ENCODE results near the gene NPTN.
"Not testable (repeated sequence)": the region's sequence is repeated elsewhere in the genome, so short reads cannot be mapped to it uniquely, and the experiment has no call there.

Gene NPTN

DNA sequence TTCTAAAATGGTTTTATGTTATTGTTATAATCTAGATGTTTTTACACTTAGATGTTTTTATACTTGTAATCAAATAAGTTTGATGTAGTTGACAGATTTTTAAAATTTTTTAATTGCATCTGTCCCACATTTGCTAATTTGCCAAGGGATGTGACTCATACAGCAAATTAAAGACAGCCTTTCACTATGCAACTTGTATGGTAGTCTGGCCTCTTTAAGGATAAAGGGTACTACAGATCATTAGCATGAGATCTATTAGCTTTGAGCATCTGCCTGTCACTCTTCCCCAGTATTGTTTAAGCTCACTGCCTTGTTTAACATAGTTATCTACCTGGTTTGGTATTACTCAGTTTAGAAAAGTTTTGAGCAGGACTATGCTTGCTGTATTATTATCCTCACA is 83.0 kb downstream of the NPTN start:
- H3K9me3 Mint-ChIP-seq, result no peaks in the 10 kb centered on the region
- no peak overlapping the region for H3K4me3 Mint-ChIP-seq
- no peaks in the 10 kb centered on the region for H3K36me3 Mint-ChIP-seq (ENCODE audit: low read depth)
- no peaks in the 10 kb centered on the region for H3K4me1 Mint-ChIP-seq (ENCODE audit: low read depth)
- H3K27ac Mint-ChIP-seq, result no peak overlapping the region
- peaks cover 6% of the 10 kb centered on the region for H3K27me3 Mint-ChIP-seq (ENCODE audit: low read depth)

DNA sequence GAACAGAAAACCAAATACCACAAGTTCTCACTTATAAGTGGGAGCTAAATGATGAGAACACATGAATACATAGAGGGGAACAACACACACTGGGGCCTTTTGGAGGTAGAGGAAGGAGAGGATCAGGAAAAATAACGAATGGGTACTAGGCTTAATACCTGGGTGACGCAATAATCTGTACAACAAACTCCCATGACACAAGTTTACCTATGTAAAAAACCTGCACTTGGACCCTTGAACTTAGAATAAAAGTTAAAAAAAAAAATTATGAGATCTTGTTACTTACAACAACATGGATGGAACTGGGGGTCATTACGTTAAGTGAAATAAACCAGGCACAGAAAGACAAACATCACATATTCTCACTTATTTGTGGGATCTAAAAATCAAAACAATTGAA is 84.3 kb downstream of the NPTN start:
- H3K4me1 Mint-ChIP-seq (ENCODE audit: low read depth); H3K27ac Mint-ChIP-seq; H3K27me3 Mint-ChIP-seq (ENCODE audit: low read depth); H3K4me3 Mint-ChIP-seq; H3K36me3 Mint-ChIP-seq (ENCODE audit: low read depth); H3K9me3 Mint-ChIP-seq: not testable (repeated sequence)

DNA sequence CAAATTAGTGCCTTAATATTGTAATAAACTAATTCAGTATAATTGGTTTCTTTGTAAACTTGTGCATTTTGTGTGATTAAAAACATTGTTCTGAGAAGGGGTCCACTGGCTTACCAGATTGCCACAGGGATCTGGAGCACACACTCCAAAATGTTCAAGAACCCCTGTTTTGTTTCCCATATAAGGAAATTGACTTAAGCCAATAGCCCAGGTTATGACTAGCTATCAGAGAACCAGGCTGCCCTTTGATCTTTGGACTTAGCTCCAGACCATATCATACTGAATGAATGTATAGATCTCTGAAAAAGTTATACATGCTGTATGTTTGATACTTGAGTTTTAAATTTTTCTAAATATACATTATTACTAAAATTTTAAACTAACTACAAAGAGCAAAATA is 91.7 kb downstream of the NPTN start:
- H3K27me3 Mint-ChIP-seq (ENCODE audit: low read depth), result peaks cover 9% of the 10 kb centered on the region
- no peak overlapping the region for H3K27ac Mint-ChIP-seq
- H3K4me1 Mint-ChIP-seq (ENCODE audit: low read depth), result no peaks in the 10 kb centered on the region
- no peaks in the 10 kb centered on the region for H3K9me3 Mint-ChIP-seq
- no peaks in the 10 kb centered on the region for H3K36me3 Mint-ChIP-seq (ENCODE audit: low read depth)
- no peak overlapping the region for H3K4me3 Mint-ChIP-seq

DNA sequence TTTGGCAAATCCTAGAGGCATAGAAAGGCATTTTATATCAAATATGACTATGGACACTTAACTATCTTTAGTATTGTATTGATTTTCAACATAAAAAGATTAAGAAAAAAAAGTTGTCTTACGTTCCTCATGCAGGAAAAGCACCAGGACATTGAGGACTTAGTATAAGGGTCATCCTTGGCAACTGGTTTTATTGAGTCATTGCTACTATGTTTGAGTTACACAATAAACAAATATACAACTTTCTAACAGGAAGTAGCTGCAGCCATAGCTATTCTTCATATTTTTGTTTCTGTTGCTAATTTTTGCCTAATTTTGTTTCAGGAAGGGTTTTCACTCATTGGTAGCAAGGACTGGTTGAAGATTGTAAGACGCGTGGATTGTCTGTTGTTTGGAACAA is 93.0 kb downstream of the NPTN start:
- no peaks in the 10 kb centered on the region for H3K4me1 Mint-ChIP-seq (ENCODE audit: low read depth)
- no peaks in the 10 kb centered on the region for H3K36me3 Mint-ChIP-seq (ENCODE audit: low read depth)
- no peaks in the 10 kb centered on the region for H3K9me3 Mint-ChIP-seq
- H3K27me3 Mint-ChIP-seq (ENCODE audit: low read depth), result peaks cover 9% of the 10 kb centered on the region
- no peak overlapping the region for H3K4me3 Mint-ChIP-seq
- no peak overlapping the region for H3K27ac Mint-ChIP-seq

DNA sequence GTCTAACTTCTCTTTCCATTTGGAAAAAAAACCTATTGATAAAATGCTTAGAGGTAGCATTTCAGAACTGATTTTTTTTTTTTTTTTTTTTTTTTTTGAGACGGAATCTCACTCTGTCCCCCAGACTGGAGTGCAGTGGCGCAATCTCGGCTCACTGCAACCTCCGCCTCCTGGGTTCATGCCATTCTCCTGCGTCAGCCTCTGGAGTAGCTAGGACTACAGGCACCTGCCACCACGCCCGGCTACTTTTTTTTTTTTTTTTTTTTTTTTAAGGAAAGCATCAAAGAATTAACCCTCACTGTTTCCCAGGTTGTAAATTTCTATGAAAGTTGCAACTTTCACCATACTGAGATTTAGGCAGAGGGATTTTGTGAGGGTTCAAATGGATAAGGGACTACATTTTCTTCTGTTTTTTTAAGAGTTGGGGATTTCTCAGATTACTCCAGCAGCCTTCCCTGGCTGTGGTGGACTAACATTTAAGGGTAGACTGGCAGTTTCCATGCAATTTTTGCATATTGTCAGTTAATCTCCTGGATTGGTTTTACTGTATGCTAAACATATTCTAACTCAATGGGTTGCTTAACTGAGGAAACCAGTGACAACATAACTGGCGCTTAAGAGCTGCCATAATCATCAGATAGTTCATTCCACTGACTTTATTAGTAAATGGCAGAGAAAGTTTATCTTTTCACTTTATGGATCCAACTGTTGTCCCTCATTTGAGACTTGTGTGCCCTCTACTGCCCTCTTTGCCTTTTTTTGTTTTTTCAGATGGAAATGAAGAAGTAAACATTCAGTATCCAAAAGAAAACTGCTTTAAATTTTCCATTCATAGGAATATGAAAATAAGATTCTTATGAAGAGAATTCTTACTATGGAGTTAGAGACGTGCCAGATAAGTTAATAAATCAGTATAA is 93.7 kb downstream of the NPTN start:
- no peaks in the 10 kb centered on the region for H3K4me1 Mint-ChIP-seq (ENCODE audit: low read depth)
- no peak overlapping the region for H3K27ac Mint-ChIP-seq
- H3K27me3 Mint-ChIP-seq (ENCODE audit: low read depth), result peaks cover 9% of the 10 kb centered on the region
- no peak overlapping the region for H3K4me3 Mint-ChIP-seq
- no peaks in the 10 kb centered on the region for H3K36me3 Mint-ChIP-seq (ENCODE audit: low read depth)
- H3K9me3 Mint-ChIP-seq, result no peaks in the 10 kb centered on the region

DNA sequence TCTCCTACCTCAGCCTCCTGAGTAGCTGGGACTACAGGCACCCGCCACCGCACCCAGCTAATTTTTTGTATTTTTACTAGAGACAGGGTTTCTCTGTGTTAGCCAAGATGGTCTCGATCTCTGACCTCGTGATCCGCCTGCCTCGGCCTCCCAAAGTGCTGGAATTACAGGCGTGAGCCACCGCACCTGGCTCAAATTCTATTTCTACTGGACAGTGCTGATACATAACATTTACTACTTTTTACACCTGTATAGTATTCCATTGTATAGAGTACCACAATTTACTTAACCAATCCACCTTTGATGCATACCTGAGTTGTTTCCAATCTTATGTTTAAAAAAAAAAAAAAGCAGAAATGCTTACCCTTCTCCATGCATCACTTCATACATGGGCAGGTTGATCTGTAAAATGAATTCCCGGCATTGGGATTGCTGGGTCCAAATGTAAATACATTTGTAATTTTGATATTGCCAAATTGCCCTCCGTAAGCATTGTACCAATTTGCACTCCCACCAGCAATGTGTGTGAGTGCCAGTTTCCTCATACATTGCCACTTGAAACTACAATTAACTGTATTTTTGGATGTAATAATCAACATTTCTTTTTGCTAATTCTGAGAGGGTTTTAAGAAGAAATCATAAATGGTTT is 94.5 kb downstream of the NPTN start:
- Mint-ChIP-seq H3K27ac (no peak overlapping the region), H3K27me3 (ENCODE audit: low read depth) (peaks cover 9% of the 10 kb centered on the region), H3K9me3 (no peaks in the 10 kb centered on the region), H3K4me3 (no peak overlapping the region), H3K36me3 (ENCODE audit: low read depth) (no peaks in the 10 kb centered on the region), H3K4me1 (ENCODE audit: low read depth) (no peaks in the 10 kb centered on the region)

DNA sequence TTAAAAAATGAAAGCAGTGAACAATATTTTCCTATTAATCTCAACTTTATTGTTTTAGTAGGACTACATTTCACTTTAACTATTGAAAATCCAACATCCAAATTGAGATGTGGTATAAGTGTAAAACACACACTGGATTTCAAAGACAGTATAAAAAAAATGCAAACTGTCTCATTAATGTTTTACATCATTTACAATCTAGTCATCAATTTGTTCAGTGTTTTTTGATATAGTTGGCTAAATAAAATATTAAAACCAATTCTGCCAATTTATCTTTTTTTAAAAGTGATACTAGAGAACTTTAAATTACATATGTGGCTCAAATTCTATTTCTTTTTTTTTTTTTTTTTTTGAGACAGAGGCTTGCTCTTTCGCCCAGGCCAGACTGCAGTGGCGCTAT is 95.1 kb downstream of the NPTN start:
- no peak overlapping the region for H3K27ac Mint-ChIP-seq
- no peaks in the 10 kb centered on the region for H3K36me3 Mint-ChIP-seq (ENCODE audit: low read depth)
- no peak overlapping the region for H3K4me3 Mint-ChIP-seq
- peaks cover 9% of the 10 kb centered on the region for H3K27me3 Mint-ChIP-seq (ENCODE audit: low read depth)
- H3K4me1 Mint-ChIP-seq (ENCODE audit: low read depth), result no peaks in the 10 kb centered on the region
- H3K9me3 Mint-ChIP-seq, result no peaks in the 10 kb centered on the region

DNA sequence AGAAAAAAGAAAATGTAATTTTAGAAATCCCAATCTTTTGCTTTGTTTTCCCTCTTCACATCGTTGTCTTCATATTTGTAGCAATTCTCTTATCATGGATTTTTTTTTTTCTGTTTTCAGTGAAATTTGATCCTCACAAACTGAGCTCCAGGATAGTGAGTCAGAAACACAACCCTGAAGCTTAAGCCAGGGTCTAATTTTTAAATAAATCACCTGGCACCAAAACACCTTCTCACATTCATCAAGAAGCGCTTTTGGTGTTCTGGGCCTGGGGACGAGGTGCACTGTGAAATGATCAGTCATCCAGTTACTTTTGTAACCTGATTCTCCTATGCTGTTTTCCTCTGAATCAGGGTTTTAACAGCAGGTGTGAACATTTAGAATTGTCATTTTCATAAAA is 102.5 kb downstream of the NPTN start:
- peaks cover 24% of the 10 kb centered on the region for H3K27me3 Mint-ChIP-seq (ENCODE audit: low read depth)
- H3K9me3 Mint-ChIP-seq, result no peaks in the 10 kb centered on the region
- no peak overlapping the region for H3K27ac Mint-ChIP-seq
- H3K4me3 Mint-ChIP-seq, result no peak overlapping the region
- no peaks in the 10 kb centered on the region for H3K4me1 Mint-ChIP-seq (ENCODE audit: low read depth)
- no peaks in the 10 kb centered on the region for H3K36me3 Mint-ChIP-seq (ENCODE audit: low read depth)

DNA sequence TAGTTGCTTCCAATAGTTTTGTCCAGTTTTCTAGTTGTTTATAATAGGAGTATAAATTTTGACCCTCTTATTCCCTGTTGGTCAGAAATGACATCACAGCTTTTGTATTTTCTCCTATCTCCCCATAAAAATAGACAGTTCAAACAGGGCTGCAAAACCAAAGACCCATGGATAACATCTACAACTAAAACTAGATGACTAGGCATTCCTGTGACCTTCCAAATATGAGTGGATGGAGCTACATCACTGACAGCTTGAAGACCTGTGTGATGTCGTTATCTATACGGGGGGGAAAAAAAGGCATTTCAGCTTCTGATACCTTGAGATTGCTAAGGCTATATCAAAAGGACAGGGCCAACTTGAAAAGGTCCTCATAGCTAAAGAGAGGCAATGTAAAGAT is 105.6 kb downstream of the NPTN start:
- Mint-ChIP-seq H3K9me3 (no peaks in the 10 kb centered on the region), H3K27ac (no peak overlapping the region), H3K27me3 (ENCODE audit: low read depth) (peaks cover 45% of the 10 kb centered on the region), H3K36me3 (ENCODE audit: low read depth) (no peaks in the 10 kb centered on the region), H3K4me1 (ENCODE audit: low read depth) (no peaks in the 10 kb centered on the region), H3K4me3 (no peak overlapping the region)

DNA sequence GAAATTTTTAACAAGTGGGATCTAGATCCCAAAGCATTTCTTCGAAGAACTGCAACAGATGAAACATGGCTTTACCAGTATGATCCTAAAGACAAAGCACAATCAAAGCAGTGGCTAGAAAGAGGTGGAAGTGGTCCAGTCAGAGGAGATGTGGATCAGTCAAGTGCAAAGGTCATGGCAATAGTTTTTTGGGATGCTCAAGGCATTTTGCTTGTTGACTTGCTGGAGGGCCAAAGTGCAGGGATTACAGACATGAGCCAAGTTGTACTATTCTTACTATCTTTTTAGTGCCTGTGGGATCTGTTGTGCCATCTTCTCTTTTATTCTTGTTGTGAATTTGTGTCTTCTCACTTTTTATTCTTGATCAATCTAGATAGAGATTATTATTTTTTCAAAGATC is 108.3 kb downstream of the NPTN start:
- H3K27me3 Mint-ChIP-seq (ENCODE audit: low read depth), result peaks cover 50% of the 10 kb centered on the region
- H3K9me3 Mint-ChIP-seq, result no peaks in the 10 kb centered on the region
- no peak overlapping the region for H3K4me3 Mint-ChIP-seq
- no peaks in the 10 kb centered on the region for H3K4me1 Mint-ChIP-seq (ENCODE audit: low read depth)
- H3K36me3 Mint-ChIP-seq (ENCODE audit: low read depth), result no peaks in the 10 kb centered on the region
- no peak overlapping the region for H3K27ac Mint-ChIP-seq

DNA sequence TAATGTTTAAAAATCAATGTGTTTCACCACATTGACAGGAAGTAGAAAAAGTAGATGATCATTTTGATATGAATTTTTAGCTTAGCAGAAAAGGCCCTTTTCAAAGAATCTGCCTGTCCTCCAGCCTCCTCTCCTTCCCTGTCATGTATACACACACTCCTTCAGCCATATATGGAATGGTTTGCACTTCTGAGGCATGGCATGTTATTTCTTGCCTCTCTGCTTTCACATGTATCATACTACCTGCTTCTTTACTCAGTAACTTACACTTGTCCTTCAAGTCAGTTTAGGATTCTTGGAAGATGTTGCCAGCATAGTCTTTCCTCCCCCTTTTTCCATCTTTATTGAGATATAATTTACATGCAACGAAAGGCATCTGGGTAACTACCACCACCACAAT is 111.2 kb downstream of the NPTN start:
- H3K4me1 Mint-ChIP-seq (ENCODE audit: low read depth), result peaks cover 5% of the 10 kb centered on the region
- no peak overlapping the region for H3K4me3 Mint-ChIP-seq
- peaks cover 46% of the 10 kb centered on the region for H3K27me3 Mint-ChIP-seq (ENCODE audit: low read depth)
- no peak overlapping the region for H3K27ac Mint-ChIP-seq
- no peaks in the 10 kb centered on the region for H3K9me3 Mint-ChIP-seq
- H3K36me3 Mint-ChIP-seq (ENCODE audit: low read depth), result no peaks in the 10 kb centered on the region

DNA sequence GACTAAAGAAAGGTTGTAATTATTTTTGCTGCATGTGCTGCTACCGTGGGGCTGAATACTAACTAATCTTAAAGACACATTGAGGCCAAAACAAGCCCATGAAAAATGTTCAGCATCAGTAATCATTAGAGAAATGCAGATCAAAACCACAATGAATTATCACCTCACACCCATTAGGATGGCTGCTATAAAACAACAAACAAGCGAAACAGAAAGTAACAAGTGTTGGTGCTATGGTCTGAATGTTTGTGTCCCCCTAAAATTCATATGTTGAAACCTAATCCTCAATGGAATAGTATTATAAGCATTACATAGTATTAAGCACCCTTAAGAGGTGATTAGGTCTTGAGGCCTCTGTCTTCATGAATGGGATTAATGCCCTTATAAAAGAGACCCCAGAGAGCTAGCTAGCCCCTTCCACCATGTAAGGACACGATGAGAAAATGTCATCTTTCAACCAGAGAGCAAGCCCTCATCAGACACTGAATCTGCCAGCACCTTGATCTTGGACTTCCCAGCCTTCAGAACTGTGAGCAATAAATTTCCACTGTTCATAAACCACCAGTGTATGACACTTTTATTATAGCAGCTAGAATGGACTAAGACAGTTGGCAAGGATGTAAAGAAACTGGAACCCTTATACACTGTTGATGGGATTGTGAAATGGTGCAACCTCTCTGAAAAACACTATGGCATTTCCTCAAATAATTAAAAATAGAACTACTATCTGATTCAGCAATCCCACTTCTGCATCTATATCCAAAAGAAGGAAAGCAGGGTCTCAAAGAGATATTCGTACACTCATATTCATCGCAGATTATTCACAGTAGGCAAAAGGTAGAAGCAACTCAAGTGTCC is 114.1 kb downstream of the NPTN start:
- H3K4me3 Mint-ChIP-seq, result no peak overlapping the region
- no peak overlapping the region for H3K27ac Mint-ChIP-seq
- H3K36me3 Mint-ChIP-seq (ENCODE audit: low read depth), result no peaks in the 10 kb centered on the region
- H3K27me3 Mint-ChIP-seq (ENCODE audit: low read depth), result peaks cover 33% of the 10 kb centered on the region
- H3K4me1 Mint-ChIP-seq (ENCODE audit: low read depth), result peaks cover 5% of the 10 kb centered on the region
- H3K9me3 Mint-ChIP-seq, result no peaks in the 10 kb centered on the region

DNA sequence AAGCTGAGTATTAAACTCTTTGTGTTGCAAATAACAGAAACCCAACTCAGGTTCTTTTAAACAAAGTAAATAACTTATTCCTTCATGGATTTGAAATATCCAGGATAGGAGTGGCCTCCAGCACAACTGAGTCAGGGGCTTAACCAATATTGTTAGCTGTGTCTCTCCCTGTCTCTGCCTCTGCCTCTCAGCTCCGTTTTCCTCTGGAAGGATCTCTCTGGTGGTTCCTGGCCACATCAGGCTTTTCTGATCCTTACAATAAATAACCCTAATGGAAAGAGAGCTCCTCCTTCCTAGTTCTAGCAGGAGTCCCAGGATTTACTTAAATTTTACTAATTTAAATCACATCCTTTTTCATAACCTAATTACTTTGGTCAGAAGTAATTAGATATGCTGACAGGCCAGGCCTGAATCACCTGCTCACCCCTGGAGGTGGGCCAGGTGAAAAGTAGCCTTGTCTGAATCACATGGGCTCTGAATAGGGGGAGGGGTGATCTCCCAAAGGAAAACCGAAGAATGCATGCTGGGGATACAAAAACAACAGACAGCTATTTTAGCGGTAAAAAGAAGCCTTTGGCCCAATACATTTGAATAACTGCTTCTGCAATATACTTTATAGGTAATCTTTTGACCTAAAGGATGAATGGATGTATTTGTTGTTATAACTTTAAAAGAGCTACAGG is 114.9 kb downstream of the NPTN start:
- H3K27me3 Mint-ChIP-seq (ENCODE audit: low read depth), result peaks cover 26% of the 10 kb centered on the region
- no peak overlapping the region for H3K27ac Mint-ChIP-seq
- no peak overlapping the region for H3K4me3 Mint-ChIP-seq
- peaks cover 5% of the 10 kb centered on the region for H3K4me1 Mint-ChIP-seq (ENCODE audit: low read depth)
- no peaks in the 10 kb centered on the region for H3K36me3 Mint-ChIP-seq (ENCODE audit: low read depth)
- H3K9me3 Mint-ChIP-seq, result no peaks in the 10 kb centered on the region

DNA sequence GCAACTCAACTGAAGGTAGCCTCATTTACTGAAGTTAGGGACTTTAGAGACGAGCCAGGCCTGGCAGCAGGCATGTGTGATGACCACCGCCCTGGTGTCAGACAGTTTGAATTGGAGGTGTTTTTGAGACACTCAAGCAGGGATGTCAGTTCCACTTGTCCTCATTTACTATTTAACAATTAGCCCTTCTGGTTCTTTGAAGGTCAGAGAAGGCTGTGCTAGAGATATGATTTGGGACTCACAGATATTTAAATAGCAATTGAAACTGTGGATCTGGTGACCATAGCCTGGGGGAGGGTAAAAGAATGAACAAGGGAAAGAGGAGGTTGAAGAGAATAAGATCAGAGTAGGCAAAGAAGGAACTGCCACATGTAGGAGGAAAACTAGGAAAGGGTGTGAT is 115.6 kb downstream of the NPTN start:
- H3K9me3 Mint-ChIP-seq, result no peaks in the 10 kb centered on the region
- H3K4me3 Mint-ChIP-seq, result no peak overlapping the region
- H3K4me1 Mint-ChIP-seq (ENCODE audit: low read depth), result peaks cover 5% of the 10 kb centered on the region
- no peaks in the 10 kb centered on the region for H3K36me3 Mint-ChIP-seq (ENCODE audit: low read depth)
- H3K27me3 Mint-ChIP-seq (ENCODE audit: low read depth), result peaks cover 21% of the 10 kb centered on the region
- H3K27ac Mint-ChIP-seq, result no peak overlapping the region
